Spleen (tissue), 7 donors: ENCODE data around the gene MUS81.

Experiments used
- CTCF ChIP-seq, 11 experiments: fragments of 200-600 bp in 7 of 11; fragments of 450-650 bp in 4 of 11; sonication (generic) in 4 of 11; IDR thresholded peaks in 8 of 11; conservative IDR thresholded peaks in 3 of 11; 1 replicate in 7 of 11; 2 replicates in 4 of 11; pipeline versions ENCODE4 v1.4.0 to v1.8.0; 2016 to 2021; ENCODE audit warnings: antibody characterized with exemption in 11 of 11, inconsistent platforms in 4 of 11, mild to moderate bottlenecking in 1 of 11
- POLR2A ChIP-seq, 3 donors: fragments of 450-650 bp; IDR thresholded peaks; one replicate each; pipeline ENCODE4 v1.5.1; 2017; ENCODE audit warnings: antibody characterized with exemption in 3 of 3, mild to moderate bottlenecking in 1 of 3
- POLR2AphosphoS5 ChIP-seq, 3 donors: sonication (generic); formaldehyde crosslinking; IDR thresholded peaks; one replicate each; pipeline ENCODE4 v1.5.1; 2017; ENCODE audit warnings: antibody characterized with exemption in 3 of 3
- donor health status: DM: no; HTN: no; CAD: no; lungs with moderate emphysema.
- donor health status: DM: no; HTN: no; CAD: no.
- donor health status: DM: no; HTN: no; CAD: no.

- TF ChIP-seq CTCF (IDR thresholded peaks at IDR 0.05 in 8 of 11, conservative IDR thresholded peaks at IDR 0.05 in 3 of 11) (no peak), POLR2AphosphoS5 (IDR thresholded peaks at IDR 0.05) (no peak), POLR2A (IDR thresholded peaks at IDR 0.05) (no peak)
Observed at GRCh38 chr11:65885231-65885630, 25.0 kb downstream of the MUS81 start.
